GM21619 (cell line): ENCODE data around the gene SCAMP4.

Experiments used
- ATAC-seq: cut with Tn5 transposase; IDR thresholded peaks from one replicate; pipeline ENCODE4 v1.9.1; 2021; ENCODE audit not compliant: unreplicated experiment

SCAMP4 gene

GRCh38 chr19:1905110-1905862 lies at the start of gene SCAMP4, which contains the start of gene ADAT3:
SCAMP4 (plus strand) TSS chr19:1905399; CDS start chr19:1915020, 9,621 bp downstream.
ADAT3 (plus strand) TSS chr19:1905399; CDS start chr19:1912048, 6,649 bp downstream.
- peak; percentile 73 for ATAC-seq

- peak; percentile 4 for ATAC-seq
Observed at GRCh38 chr19:1855828-1856255, 49.4 kb upstream of the SCAMP4 start.

- ATAC-seq: no peak
Observed at GRCh38 chr19:1856345-1856697, 48.9 kb upstream of the SCAMP4 start.

DNA sequence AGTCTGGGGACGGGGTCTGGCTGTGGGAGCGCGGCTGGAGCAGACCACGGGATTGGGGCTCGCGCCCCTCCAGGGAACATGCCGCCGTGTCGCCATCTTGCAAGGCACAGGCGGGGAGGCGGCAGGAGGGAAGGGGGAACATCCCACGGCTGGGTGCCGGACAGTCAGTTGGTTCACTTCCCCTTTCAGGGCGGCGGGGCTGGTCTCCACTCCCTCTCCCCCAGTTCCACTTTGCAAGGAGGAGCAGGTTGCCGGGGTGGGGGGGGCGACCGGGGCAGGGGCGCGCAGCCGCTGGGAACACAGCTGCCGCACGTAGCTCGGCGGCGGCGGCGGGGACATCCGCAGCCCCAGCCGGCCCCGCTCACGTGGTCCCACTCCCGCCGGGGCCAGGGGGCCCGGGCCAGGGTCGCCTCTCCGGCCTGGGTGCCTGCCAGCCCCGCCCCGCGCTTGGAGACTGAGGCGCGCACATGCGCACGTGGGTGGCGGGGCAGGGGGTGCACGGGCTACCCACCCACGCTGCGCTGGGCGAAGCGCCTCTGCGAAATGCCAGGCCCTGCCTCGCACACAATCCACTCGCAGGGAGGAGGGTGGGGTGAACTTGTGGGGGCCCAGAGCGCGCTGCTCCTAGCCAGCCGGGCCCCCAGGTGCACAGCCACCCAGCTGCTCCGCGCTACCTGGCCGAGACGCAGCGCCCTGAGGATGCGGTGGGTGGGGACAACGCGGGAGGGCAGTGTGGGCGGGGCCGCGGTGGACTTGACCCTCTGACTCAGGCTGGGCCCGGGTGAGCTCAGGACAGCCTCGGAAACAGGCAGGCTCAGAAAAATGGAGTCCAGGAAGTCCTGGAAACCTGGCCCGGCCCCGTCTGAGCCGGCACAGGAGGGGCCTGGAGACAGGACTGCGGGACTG lies 48.2 kb upstream of the SCAMP4 start:
- no peak for ATAC-seq

- no peak for ATAC-seq
Observed at GRCh38 chr19:1857648-1858326, 47.4 kb upstream of the SCAMP4 start.

GRCh38 chr19:1858412-1859081 lies 46.7 kb upstream of the SCAMP4 start:
- no peak for ATAC-seq

DNA sequence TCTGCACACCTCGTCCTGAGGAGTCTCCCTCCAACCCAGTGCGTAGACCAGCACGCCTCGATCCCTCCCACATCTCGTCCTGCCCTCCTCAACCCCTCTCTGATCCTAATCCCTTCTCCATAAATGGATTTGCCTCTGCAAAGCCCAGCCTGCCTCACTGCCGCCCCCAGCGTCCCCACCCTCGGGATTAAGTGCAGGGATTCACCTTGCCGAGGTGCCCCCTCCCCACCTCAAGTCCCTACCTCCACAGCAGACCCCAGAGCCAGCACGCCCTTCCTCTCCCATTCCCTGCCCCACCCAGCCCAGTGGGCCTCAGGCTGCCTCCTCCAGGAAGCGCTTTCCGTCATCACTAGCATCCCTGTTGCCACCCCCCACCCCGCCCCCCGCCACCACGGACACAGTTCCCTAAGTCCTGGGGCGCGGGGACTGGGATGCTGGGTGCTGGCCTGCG lies 45.8 kb upstream of the SCAMP4 start:
- ATAC-seq: no peak

GRCh38 chr19:1860042-1860775 lies 45.0 kb upstream of the SCAMP4 start:
- ATAC-seq: no peak

DNA sequence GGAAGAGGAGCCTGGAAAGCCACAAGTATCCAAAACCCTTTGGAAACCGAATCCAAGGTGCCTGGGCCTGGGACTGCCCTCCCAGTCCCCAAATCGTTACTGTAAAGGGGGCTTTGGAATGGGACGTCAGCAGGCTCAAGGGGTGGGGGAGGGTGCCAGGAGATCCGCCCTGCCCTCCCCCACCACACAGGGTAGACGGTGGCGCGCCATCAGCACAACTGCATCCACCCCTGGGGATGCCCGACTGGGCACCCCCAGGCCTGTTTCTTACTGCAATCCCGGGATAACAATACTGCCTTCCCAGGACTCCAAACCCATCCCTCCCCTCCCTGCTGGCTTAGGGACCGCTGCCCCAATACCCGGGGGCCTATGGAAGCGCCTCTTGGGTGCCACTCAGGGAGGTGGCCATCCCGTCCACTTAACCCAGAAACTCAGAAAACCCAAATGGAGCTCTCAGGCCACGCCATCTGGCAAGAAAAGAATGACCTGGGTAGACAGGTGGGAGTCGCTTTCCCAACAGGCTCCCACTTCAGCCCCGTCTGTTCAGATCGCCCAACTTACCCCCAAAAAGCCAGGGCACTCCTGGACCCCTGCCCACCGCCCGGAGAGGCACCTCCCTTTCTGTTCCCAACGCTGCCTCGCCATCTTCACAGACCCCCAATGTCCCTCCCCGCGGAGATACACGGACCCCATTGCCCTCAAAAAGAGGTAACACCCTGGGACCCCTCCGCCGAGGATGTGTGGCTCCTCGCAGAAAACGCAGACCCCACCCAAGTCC lies 44.2 kb upstream of the SCAMP4 start:
- ATAC-seq: no peak

GRCh38 chr19:1861599-1862031 lies 43.6 kb upstream of the SCAMP4 start:
- ATAC-seq: no peak

GRCh38 chr19:1862068-1862423 lies 43.2 kb upstream of the SCAMP4 start:
- no peak for ATAC-seq

DNA sequence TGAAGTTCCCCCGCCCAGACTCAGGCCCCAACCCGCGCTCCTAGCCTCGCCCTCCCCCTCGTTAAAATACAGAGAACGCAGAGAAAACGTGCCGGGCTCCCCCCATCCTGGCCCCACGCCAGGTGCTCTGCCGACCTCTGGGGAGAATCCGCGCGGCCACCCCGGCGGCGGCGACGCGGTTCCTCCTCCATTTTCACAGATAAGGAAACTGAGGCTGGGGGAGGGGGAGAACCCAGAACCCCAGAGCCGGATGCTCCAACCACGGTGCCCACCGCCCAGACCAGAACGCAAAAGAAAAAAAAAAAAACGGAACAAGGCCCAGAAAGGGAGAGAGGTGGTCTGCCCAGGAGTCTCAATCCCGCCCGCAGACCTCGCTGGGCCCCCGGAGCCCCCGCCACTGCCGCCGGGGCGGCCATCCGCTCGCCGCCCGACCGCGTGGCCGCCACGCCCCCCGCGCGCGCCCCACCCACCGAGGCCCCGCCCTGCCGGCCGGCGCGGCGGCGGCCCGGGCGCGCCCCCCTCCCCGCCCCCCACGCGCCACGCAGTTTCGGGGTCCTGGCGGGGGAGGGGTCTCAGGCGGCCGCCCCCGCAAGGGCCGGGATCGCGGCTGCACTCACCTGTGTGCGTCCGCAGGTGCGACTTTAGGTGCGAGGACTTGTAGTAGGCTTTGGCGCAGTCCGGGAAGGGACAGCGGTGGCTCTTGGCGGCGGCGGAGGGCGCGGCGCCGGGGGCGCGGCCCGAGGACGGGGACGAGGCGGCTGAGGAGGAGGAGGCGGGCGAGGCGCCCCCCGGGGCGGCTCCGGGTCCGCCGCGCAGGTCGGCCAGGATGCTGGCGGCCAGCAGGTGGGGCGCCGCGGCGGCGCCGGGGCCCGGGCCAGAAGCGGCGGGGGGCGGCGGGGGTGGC lies 42.5 kb upstream of the SCAMP4 start:
- no peak for ATAC-seq

DNA sequence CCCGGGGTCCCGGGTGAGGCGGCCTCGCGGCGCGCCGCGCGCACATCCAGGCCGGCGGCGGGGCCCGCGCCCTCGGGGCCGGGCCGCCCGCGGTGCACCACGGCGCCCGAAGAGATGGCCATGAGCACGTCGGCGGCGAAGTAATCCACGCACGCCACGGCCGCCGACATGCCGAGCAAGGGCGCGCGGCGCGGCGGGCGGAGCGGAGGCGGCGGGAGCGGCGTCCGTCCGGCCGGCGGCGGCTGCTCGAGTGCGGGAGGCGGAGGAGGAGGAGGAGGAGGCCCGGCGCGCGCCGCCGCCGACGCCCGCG lies 41.9 kb upstream of the SCAMP4 start, which contains the start of gene KLF16:
Gene KLF16, minus strand, starts transcription at position 252 of the 310 bp plus-strand sequence. Its CDS starts 82 bp downstream, at position 170.
- ATAC-seq: no peak

DNA sequence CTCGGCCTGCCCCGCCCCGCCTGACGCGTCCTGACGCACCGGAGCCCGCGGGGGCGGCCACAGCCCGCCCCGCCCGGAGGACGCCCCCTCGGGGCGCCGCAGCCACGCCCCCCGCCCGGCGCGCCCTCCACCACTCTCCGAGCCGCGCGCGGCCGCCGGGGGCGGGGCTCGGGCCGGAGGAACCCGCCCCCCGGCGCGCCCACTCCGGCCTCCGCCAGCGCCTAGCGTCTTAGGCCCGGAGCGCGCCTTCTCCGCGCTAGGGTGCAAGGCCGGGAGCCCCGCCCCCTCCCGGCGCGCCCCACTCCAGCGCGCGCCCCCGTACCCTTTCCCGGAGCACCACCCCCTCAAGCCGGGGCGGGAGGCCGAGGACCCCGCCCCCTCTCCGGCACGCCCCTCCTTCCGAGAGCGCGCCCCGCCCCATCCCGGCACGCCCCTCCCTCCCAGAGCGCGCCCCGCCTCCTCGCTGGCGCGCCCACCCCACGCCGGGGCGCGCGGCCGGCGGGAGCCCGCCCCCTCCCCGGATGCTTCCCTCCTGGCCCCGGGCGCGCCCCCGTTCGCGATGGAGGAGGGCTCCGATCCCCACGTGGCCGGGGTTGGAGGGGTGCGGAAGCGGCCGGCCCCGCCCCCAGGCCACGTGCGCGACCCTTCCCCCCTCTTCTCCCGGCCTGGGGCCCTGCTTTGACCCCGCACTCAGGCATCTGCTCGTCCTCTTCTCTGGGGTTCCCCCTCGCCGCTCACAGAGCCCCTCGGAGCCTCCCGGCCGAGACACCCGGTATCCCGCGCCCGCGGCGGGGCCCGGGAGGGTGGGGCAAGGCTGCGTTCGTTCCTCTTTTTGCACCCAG lies 41.3 kb upstream of the SCAMP4 start:
- peak; percentile 45 for ATAC-seq

DNA sequence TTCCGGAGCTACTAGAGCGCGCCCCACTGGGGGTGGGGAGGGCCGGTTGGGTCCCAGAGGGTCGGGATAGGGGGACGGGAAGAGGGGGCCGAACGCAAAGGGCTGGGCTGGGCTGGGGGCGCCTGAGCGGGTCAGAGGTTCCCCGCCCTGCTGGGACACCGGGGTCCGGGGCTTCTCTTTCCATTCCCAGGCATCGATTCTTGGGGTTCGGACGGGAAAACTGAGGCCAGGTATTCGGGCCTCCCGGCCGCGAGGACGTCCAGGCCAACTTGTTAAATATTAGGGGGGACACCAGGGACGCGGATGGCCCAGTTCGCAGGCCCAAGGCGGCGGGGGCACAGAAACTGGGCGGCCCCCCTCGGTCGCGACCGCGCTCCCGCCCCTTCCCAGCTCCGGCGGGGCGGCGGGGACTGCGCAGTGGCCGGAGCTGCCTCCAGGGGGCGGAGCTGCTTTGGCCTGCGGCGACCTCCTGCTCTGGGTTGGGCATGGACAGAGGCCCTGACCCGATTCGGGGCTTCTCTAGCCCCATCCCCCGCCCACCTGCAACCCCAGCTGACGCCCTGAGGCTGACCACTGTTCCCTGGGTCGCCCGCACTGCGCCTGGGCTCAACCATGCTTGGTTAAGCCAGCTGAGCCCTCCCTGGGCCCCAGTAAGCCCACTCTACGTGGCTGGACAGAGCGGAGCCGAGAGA lies 40.6 kb upstream of the SCAMP4 start:
- no peak for ATAC-seq

DNA sequence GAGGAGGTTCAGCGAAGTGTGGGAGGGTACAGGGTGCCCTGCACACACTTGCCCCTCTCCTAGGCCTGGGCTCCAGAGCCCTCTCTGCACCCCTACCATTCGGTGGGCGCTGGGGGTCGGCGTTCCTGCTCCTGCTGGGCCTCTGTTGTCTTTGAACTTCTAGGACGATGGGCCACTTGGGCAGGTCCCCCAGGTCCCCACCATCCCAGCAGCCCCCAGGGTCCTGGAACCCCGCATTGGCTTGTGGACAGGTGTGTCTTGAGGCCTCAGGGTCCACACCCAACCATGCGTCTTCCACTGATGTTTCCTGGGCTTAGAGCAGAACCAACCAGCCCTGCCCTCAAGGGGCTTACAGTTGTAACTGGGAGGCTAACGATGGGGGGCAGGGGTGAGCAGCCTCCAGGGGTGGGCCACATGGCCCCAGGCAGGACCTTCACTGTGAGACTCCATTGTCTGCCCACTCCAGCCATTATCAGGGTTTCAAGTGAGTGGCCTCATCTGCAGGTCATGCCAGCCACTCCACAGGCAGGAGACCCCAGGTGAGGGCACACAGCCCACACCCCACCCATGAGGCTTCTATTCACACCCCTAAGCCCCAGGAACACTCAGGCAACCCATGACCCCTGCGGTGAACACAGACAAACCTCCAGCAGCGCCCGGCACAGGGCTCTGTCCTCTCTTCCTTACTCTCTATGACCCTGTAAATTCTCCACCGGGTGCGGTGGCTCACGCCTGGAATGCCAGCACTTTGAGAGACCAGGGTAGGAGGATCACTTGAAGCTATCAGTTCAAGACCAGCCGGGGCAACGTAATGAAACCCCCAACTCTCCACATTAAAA lies 39.8 kb upstream of the SCAMP4 start:
- ATAC-seq: no peak
